COLO668 (cell line): ENCODE data around the gene CCDC92.
A peak's percentile ranks its signal among the peaks of the same experiment; 100 is the strongest.

ENCODE experiments used
- DNase-seq: peaks from one replicate; lab custom pipeline; 2025; ENCODE audit not compliant: unreplicated experiment; lab: John Stamatoyannopoulos, UW

CCDC92 gene

GRCh38 chr12:123979566-123979965 lies 6.9 kb upstream of the CCDC92 start:
- no peak for DNase-seq

GRCh38 chr12:123976227-123976826 lies 3.7 kb upstream of the CCDC92 start:
- no peak for DNase-seq

GRCh38 chr12:123973552-123974341 lies 1.1 kb upstream of the CCDC92 start:
- DNase-seq = peak; percentile 66

GRCh38 chr12:123971770-123972456 lies 718 bp downstream of the CCDC92 start:
- peak; percentile 57 for DNase-seq

GRCh38 chr12:123971449-123971769 lies 1.2 kb downstream of the CCDC92 start:
- DNase-seq = no peak

GRCh38 chr12:123967121-123967586 lies 5.5 kb downstream of the CCDC92 start:
- no peak for DNase-seq

- DNase-seq = no peak
Measured at GRCh38 chr12:123966596-123966995, 6.0 kb downstream of the CCDC92 start.

GRCh38 chr12:123965382-123965781 lies 7.2 kb downstream of the CCDC92 start:
- DNase-seq = no peak

- no peak for DNase-seq
Measured at GRCh38 chr12:123963821-123964220, 8.8 kb downstream of the CCDC92 start.

GRCh38 chr12:123962513-123962912 lies 10.1 kb downstream of the CCDC92 start:
- DNase-seq = no peak

- no peak for DNase-seq
Measured at GRCh38 chr12:123961585-123962345, 10.9 kb downstream of the CCDC92 start.

GRCh38 chr12:123960856-123961255 lies 11.8 kb downstream of the CCDC92 start:
- no peak for DNase-seq

GRCh38 chr12:123960029-123960735 lies 12.4 kb downstream of the CCDC92 start:
- no peak for DNase-seq

- DNase-seq = no peak
Measured at GRCh38 chr12:123958876-123959275, 13.8 kb downstream of the CCDC92 start.

GRCh38 chr12:123958462-123958861 lies 14.2 kb downstream of the CCDC92 start:
- no peak for DNase-seq

- DNase-seq = no peak
Measured at GRCh38 chr12:123957196-123957595, 15.4 kb downstream of the CCDC92 start.

GRCh38 chr12:123956249-123956648 lies 16.4 kb downstream of the CCDC92 start:
- no peak for DNase-seq

- DNase-seq = no peak
Measured at GRCh38 chr12:123954647-123955350, 17.8 kb downstream of the CCDC92 start.

- DNase-seq = no peak
Measured at GRCh38 chr12:123952037-123952436, 20.6 kb downstream of the CCDC92 start.

GRCh38 chr12:123951467-123951866 lies 21.2 kb downstream of the CCDC92 start:
- no peak for DNase-seq
